GM12878 (cell line): Measurements from ENCODE around the gene EI24. TPM values are rescaled to one million over a fixed set of nuclear protein-coding genes. Genes with fewer than 3 reads are reported as not detected.

Experiments
- ATF7 ChIP-seq: fragments of 450-650 bp; IDR thresholded peaks from 2 replicates; pipeline ENCODE4 v1.6.1; 2016; ENCODE audit warnings: low read depth, mild to moderate bottlenecking
- BCLAF1 ChIP-seq: fragments of 450-650 bp; IDR thresholded peaks from 2 replicates; pipeline ENCODE4 v1.6.1; 2017; ENCODE audit warnings: antibody characterized with exemption, mild to moderate bottlenecking, moderate library complexity
- BHLHE40 ChIP-seq, 2 experiments: fragments of 450-650 bp in 1 of 2; IDR thresholded peaks; 2 replicates each; pipeline ENCODE4 v1.6.1; 2011 to 2017; ENCODE audit warnings: low read depth in 2 of 2, borderline replicate concordance in 1 of 2, improper control_type of control experiment in 1 of 2, low read length in 1 of 2, mild to moderate bottlenecking in 1 of 2
- BMI1 ChIP-seq: fragments of 450-650 bp; IDR thresholded peaks from 2 replicates; pipeline ENCODE4 v1.6.1; 2016; ENCODE audit warnings: mild to moderate bottlenecking, moderate library complexity, borderline replicate concordance
- CHD4 ChIP-seq: fragments of 200-600 bp; sonication (generic); IDR thresholded peaks from 2 replicates; pipeline ENCODE4 v1.6.1; 2016; ENCODE audit warnings: mild to moderate bottlenecking
- ESRRA ChIP-seq: IDR thresholded peaks from 2 replicates; pipeline ENCODE4 v1.6.1; 2012; ENCODE audit warnings: mild to moderate bottlenecking, low read length, improper control_type of control experiment
- FOS ChIP-seq: IDR thresholded peaks from 3 replicates; pipeline ENCODE4 v1.6.1; 2011; ENCODE audit warnings: borderline replicate concordance; ENCODE audit not compliant: insufficient read length; ENCODE audit errors: extremely low read depth
- HDAC6 ChIP-seq: fragments of 200-600 bp; sonication (generic); IDR thresholded peaks from one replicate; pipeline ENCODE4 v1.8.0; 2017; ENCODE audit warnings: antibody characterized with exemption; ENCODE audit not compliant: unreplicated experiment
- HSF1 ChIP-seq: fragments of 150-350 bp; IDR thresholded peaks from 2 replicates; pipeline ENCODE4 v1.6.1; 2014; ENCODE audit warnings: mild to moderate bottlenecking, low read depth, low read length
- IKZF1 ChIP-seq: fragments of 450-650 bp; conservative IDR thresholded peaks from 2 replicates; pipeline ENCODE4 v1.6.1; 2017; ENCODE audit warnings: antibody characterized with exemption, mild to moderate bottlenecking
- JUND ChIP-seq: IDR thresholded peaks from 2 replicates; pipeline ENCODE4 v1.6.1; 2012; ENCODE audit warnings: low read depth, mild to moderate bottlenecking, low read length, improper control_type of control experiment, moderate library complexity
- MYC ChIP-seq: IDR thresholded peaks from 2 replicates; pipeline ENCODE4 v1.6.1; 2011; ENCODE audit warnings: mild to moderate bottlenecking, low read length, moderate library complexity, inconsistent platforms; ENCODE audit not compliant: insufficient read depth, insufficient replicate concordance, insufficient read length, severe bottlenecking
- NFYA ChIP-seq: IDR thresholded peaks from 2 replicates; pipeline ENCODE4 v1.6.1; 2011; ENCODE audit warnings: low read depth, mild to moderate bottlenecking, low read length, improper control_type of control experiment, borderline replicate concordance
- NR2C1 ChIP-seq: fragments of 450-650 bp; IDR thresholded peaks from 2 replicates; pipeline ENCODE4 v1.6.1; 2017; ENCODE audit warnings: antibody characterized with exemption, mild to moderate bottlenecking, moderate library complexity
- NRF1 ChIP-seq: conservative IDR thresholded peaks from 2 replicates; pipeline ENCODE4 v1.6.1; 2011; ENCODE audit warnings: mild to moderate bottlenecking, low read depth, low read length, improper control_type of control experiment
- PAX8 ChIP-seq: fragments of 450-650 bp; IDR thresholded peaks from 2 replicates; pipeline ENCODE4 v1.6.1; 2017; ENCODE audit warnings: mild to moderate bottlenecking, moderate library complexity
- RB1 ChIP-seq: fragments of 450-650 bp; formaldehyde crosslinking; IDR thresholded peaks from 2 replicates; pipeline ENCODE4 v1.6.1; 2017; ENCODE audit warnings: mild to moderate bottlenecking, borderline replicate concordance
- RBBP5 ChIP-seq: fragments of 200-600 bp; sonication (generic); conservative IDR thresholded peaks from 2 replicates; pipeline ENCODE4 v1.6.1; 2016
- RCOR1 ChIP-seq: conservative IDR thresholded peaks from 2 replicates; pipeline ENCODE4 v1.6.1; 2012; ENCODE audit warnings: low read depth, low read length, improper control_type of control experiment
- REST ChIP-seq: IDR thresholded peaks from 2 replicates; pipeline ENCODE4 v1.6.1; 2012; ENCODE audit warnings: mild to moderate bottlenecking, low read depth, low read length
- SIX5 ChIP-seq: IDR thresholded peaks from 2 replicates; pipeline ENCODE4 v1.6.1; 2011; ENCODE audit warnings: mild to moderate bottlenecking, low read depth, low read length, moderate library complexity; ENCODE audit not compliant: severe bottlenecking
- SREBF1 ChIP-seq: IDR thresholded peaks from 2 replicates; pipeline ENCODE4 v1.6.1; 2012; ENCODE audit warnings: mild to moderate bottlenecking, low read length
- TCF7 ChIP-seq: IDR thresholded peaks from 2 replicates; pipeline ENCODE4 v1.6.1; 2014; ENCODE audit warnings: antibody characterized with exemption, borderline replicate concordance
- polyA plus RNA-seq, 11 experiments: library from polyadenylated mRNA; depleted of rRNA in 4 of 11; unstranded in 6 of 11; stranded (reverse) in 5 of 11; fragments of >200 nt; fragmentation: Nextera tagmentation in 4 of 11; fragmentation: Illumina TruSeq in 1 of 11; extraction: Ambion mirVana in 4 of 11; extraction: Trizol in 1 of 11; gene quantifications; 1 replicate in 1 of 11; 2 replicates in 10 of 11; pipeline versions ENCODE4 v1.2.1 to v1.2.3, GENCODE V29; 2011 to 2016; ENCODE audit warnings: inconsistent platforms in 2 of 11, missing spikeins in 2 of 11, low read depth in 1 of 11
- total RNA-seq, 4 experiments: library from RNA; depleted of rRNA in 3 of 4; stranded (reverse); fragments of >200 nt in 3 of 4; fragmentation: Illumina TruSeq in 1 of 4; extraction: Trizol in 1 of 4; gene quantifications; 2 replicates each; pipeline versions ENCODE4 v1.2.1 to v1.2.3, GENCODE V29; 2013 to 2021

EI24 gene
- total and polyA plus RNA-seq, 10 of the 15 experiments (the other 5 are each of a cell fraction or from before 2014, with no cell fraction given): 20.3 to 127 (median 70.4) TPM

- TF ChIP-seq NR2C1 (no peak; the same call in 1 of the 2 replicates), BCLAF1 (no peak), BHLHE40 (IDR thresholded peaks at IDR 0.05; ENCODE audit: borderline replicate concordance in 1 of 2, low read depth in 2 of 2, low read length in 1 of 2) (peak; percentile 97 to 98), MYC (no peak), FOS (peak; percentile 91), BMI1 (no peak), TCF7 (no peak), HSF1 (0 out of 2 replicates have a peak, but pooled peaks have one; percentile 26), REST (no peak), NFYA (peak; percentile 36; the same call in 1 of the 2 replicates), PAX8 (no peak), HDAC6 (no peak), IKZF1 (peak; percentile 60), RCOR1 (no peak), RB1 (peak; percentile 67; the same call in 1 of the 2 replicates), ESRRA (no peak), NRF1 (0 out of 2 replicates have a peak, but pooled peaks have one; percentile 28), ATF7 (peak; percentile 94), JUND (0 out of 2 replicates have a peak, but pooled peaks have one; percentile 23), RBBP5 (no peak), SIX5 (no peak), CHD4 (no peak), SREBF1 (no peak)
Measured at GRCh38 chr11:125592305-125593113, 23.2 kb downstream of the EI24 start, which contains the start of gene STT3A (continued).
